Measurements from ENCODE around the gene GADL1.

The GADL1 gene

DNA sequence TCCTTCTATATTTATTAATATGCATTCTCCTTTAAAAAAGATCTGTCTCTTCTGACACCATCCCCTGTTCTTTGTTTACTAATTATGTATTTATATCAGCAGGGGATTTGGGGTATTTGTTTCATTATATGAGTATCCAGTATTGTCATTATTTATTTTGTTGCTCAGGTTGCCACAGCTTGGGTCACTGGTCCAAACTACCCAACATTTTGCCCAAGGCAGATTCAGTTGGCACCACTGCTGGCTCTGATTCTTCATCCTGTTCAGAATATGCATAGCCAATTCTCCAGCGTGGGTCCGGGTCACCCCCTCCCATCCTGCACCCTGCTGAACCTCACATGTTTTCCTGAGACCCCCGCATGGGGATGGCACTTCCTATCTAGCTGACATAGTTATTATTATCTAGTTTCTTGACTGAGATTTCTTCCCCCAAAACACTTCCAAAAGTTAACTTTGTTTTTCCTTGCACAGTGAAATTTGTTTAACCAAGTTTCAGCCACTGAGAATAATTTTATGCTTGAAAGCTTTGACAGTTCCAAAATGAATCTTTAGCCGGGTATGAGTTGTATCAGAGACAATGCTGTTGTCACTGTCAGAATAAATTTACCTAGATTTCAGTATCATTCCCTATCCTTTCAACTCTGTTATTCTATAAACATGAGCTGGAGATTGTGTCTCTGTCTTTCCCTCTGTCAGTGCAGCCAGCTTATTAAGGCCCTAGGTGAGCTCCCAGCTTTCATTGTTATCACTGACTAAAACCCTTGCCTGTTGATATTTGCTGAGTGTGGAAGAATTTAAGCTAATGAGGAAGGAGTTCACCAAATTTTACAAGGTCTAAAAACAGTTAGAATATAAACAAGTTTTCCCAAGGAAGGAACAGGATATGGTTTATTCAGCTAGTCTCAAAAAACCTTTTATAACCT is 217.8 kb downstream of the GADL1 start:
- no peak for DNase-seq (ENCODE audit: low read depth in 2 of 2)
